Ishikawa (cell line): ENCODE results near the gene RAD9A.

Experiments used
- CEBPB ChIP-seq: IDR thresholded peaks from 2 replicates; pipeline ENCODE4 v1.6.1; 2012
- CREB1 ChIP-seq: IDR thresholded peaks from 2 replicates; pipeline ENCODE4 v1.6.1; 2012; ENCODE audit warnings: low read depth
- EGR1 ChIP-seq: IDR thresholded peaks from 2 replicates; pipeline ENCODE4 v1.6.1; 2012
- EP300 ChIP-seq: IDR thresholded peaks from 2 replicates; pipeline ENCODE4 v1.6.1; 2012; ENCODE audit warnings: borderline replicate concordance
- FOXM1 ChIP-seq: IDR thresholded peaks from 2 replicates; pipeline ENCODE4 v1.6.1; 2012; ENCODE audit warnings: low read depth, borderline replicate concordance
- MAX ChIP-seq: IDR thresholded peaks from 2 replicates; pipeline ENCODE4 v1.6.1; 2012
- NFIC ChIP-seq: IDR thresholded peaks from 2 replicates; pipeline ENCODE4 v1.6.1; 2012
- RAD21 ChIP-seq: IDR thresholded peaks from 2 replicates; pipeline ENCODE4 v1.6.1; 2012; ENCODE audit warnings: low read depth
- TAF1 ChIP-seq: IDR thresholded peaks from 2 replicates; pipeline ENCODE4 v1.6.1; 2012; ENCODE audit warnings: low read depth, mild to moderate bottlenecking
- TCF12 ChIP-seq: IDR thresholded peaks from 2 replicates; pipeline ENCODE4 v1.6.1; 2012; ENCODE audit warnings: low read depth
- TEAD4 ChIP-seq: IDR thresholded peaks from 2 replicates; pipeline ENCODE4 v1.6.1; 2012
- USF1 ChIP-seq: IDR thresholded peaks from 2 replicates; pipeline ENCODE4 v1.6.1; 2012
- ZBTB7A ChIP-seq: IDR thresholded peaks from 2 replicates; pipeline ENCODE4 v1.6.1; 2012; ENCODE audit warnings: low read depth
- TF ChIP-seq, protein P1 (sequence below): IDR thresholded peaks from 2 replicates; pipeline ENCODE4 v1.6.1; 2012; ENCODE audit warnings: low read depth, mild to moderate bottlenecking

DNA sequence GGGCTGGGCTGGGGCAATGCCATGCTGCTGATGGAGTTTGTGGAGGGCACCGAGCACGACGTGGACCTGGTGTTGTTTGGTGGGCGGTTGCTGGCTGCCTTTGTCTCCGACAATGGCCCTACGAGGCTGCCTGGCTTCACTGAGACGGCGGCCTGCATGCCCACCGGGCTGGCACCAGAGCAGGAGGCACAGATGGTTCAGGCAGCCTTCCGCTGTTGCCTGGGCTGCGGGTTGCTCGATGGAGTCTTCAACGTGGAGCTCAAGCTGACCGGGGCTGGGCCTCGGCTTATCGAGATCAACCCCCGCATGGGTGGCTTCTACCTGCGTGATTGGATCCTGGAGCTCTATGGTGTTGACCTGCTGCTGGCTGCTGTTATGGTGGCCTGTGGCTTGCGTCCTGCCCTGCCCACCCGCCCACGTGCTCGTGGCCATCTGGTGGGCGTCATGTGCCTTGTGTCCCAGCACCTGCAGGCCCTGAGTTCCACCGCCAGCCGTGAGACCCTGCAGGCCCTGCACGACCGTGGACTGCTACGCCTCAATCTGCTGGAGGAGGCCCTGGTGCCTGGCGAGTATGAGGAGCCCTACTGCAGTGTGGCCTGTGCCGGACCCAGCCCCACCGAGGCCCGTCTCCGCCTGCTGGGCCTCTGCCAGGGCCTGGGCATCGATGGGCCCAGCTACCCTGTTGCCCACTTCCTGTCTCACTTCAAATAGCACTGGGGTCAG, 32.3 kb downstream of the RAD9A start:
- no peak for TF ChIP-seq EGR1
- no peak for TF ChIP-seq RAD21
- no peak for TF ChIP-seq TAF1
- TF ChIP-seq, protein P1, sequence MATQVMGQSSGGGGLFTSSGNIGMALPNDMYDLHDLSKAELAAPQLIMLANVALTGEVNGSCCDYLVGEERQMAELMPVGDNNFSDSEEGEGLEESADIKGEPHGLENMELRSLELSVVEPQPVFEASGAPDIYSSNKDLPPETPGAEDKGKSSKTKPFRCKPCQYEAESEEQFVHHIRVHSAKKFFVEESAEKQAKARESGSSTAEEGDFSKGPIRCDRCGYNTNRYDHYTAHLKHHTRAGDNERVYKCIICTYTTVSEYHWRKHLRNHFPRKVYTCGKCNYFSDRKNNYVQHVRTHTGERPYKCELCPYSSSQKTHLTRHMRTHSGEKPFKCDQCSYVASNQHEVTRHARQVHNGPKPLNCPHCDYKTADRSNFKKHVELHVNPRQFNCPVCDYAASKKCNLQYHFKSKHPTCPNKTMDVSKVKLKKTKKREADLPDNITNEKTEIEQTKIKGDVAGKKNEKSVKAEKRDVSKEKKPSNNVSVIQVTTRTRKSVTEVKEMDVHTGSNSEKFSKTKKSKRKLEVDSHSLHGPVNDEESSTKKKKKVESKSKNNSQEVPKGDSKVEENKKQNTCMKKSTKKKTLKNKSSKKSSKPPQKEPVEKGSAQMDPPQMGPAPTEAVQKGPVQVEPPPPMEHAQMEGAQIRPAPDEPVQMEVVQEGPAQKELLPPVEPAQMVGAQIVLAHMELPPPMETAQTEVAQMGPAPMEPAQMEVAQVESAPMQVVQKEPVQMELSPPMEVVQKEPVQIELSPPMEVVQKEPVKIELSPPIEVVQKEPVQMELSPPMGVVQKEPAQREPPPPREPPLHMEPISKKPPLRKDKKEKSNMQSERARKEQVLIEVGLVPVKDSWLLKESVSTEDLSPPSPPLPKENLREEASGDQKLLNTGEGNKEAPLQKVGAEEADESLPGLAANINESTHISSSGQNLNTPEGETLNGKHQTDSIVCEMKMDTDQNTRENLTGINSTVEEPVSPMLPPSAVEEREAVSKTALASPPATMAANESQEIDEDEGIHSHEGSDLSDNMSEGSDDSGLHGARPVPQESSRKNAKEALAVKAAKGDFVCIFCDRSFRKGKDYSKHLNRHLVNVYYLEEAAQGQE, result no peak
- TF ChIP-seq CEBPB, result no peak
- TF ChIP-seq MAX, result no peak
- TF ChIP-seq EP300, result no peak
- TF ChIP-seq TCF12, result no peak
- no peak for TF ChIP-seq USF1
- no peak for TF ChIP-seq CREB1
- no peak for TF ChIP-seq FOXM1
- no peak for TF ChIP-seq ZBTB7A
- no peak for TF ChIP-seq NFIC
- TF ChIP-seq TEAD4, result no peak
